ENCODE measurements around the gene TMEM217. TPM values are rescaled to one million over a fixed set of nuclear protein-coding genes. Genes with fewer than 3 reads are reported as not detected.

TMEM217 gene
- total RNA-seq, 2 donors from 2014 or later, result 0.41 to 6.2 TPM

GRCh38 chr6:37293426-37293825 lies 35.5 kb upstream of the TMEM217 start:
- H3K27me3 ChIP-seq (replicated peaks; ENCODE audit: insufficient read depth), result no peaks in the 10 kb centered on the region
- DNase-seq (ENCODE audit: low spot score), result no peak
- no peaks in the 10 kb centered on the region for H3K9me3 ChIP-seq
- no peak overlapping the region for H3K27ac ChIP-seq
- H3K4me1 ChIP-seq (ENCODE audit: control insufficient read depth in 1 of 2, low read depth in 2 of 2), result no peaks in the 10 kb centered on the region
- no peak for ATAC-seq (ENCODE audit: insufficient number of reproducible peaks, low FRiP score, low read depth)
- no peak overlapping the region for H3K4me3 ChIP-seq
- no peak for TF ChIP-seq CTCF (IDR thresholded peaks at IDR 0.05)
- peaks cover 24% of the 10 kb centered on the region for H3K36me3 ChIP-seq

GRCh38 chr6:37289931-37290330 lies 32.0 kb upstream of the TMEM217 start:
- peaks cover 0 to 5% of the 10 kb centered on the region in 2 donors for H3K4me1 ChIP-seq (ENCODE audit: control insufficient read depth in 1 of 2, low read depth in 2 of 2)
- H3K36me3 ChIP-seq, result peaks cover 38% of the 10 kb centered on the region
- no peak overlapping the region for H3K4me3 ChIP-seq
- ATAC-seq (ENCODE audit: insufficient number of reproducible peaks, low FRiP score, low read depth), result no peak
- H3K9me3 ChIP-seq, result no peaks in the 10 kb centered on the region
- H3K27me3 ChIP-seq (replicated peaks; ENCODE audit: insufficient read depth), result no peaks in the 10 kb centered on the region
- no peak for TF ChIP-seq CTCF (IDR thresholded peaks at IDR 0.05)
- no peak overlapping the region for H3K27ac ChIP-seq
- DNase-seq (ENCODE audit: low spot score), result no peak

GRCh38 chr6:37288247-37288646 lies 30.3 kb upstream of the TMEM217 start:
- ATAC-seq (ENCODE audit: insufficient number of reproducible peaks, low FRiP score, low read depth) (no peak), DNase-seq (ENCODE audit: low spot score) (no peak)
- Histone ChIP-seq H3K27ac (no peak overlapping the region), H3K4me3 (no peak overlapping the region), H3K4me1 (ENCODE audit: control insufficient read depth in 1 of 2, low read depth in 2 of 2) (peaks cover 6 to 19% of the 10 kb centered on the region in 2 donors), H3K27me3 (replicated peaks; ENCODE audit: insufficient read depth) (no peaks in the 10 kb centered on the region), H3K36me3 (peaks cover 32% of the 10 kb centered on the region), H3K9me3 (no peaks in the 10 kb centered on the region)
- TF ChIP-seq CTCF (IDR thresholded peaks at IDR 0.05), result no peak

GRCh38 chr6:37287519-37288157 lies 29.7 kb upstream of the TMEM217 start:
- Histone ChIP-seq H3K36me3 (peaks cover 32% of the 10 kb centered on the region), H3K27me3 (replicated peaks; ENCODE audit: insufficient read depth) (no peaks in the 10 kb centered on the region), H3K27ac (no peak overlapping the region), H3K4me3 (no peak overlapping the region), H3K9me3 (no peaks in the 10 kb centered on the region), H3K4me1 (ENCODE audit: control insufficient read depth in 1 of 2, low read depth in 2 of 2) (peaks cover 8 to 25% of the 10 kb centered on the region in 2 donors)
- DNase-seq (ENCODE audit: low spot score) (no peak), ATAC-seq (ENCODE audit: insufficient number of reproducible peaks, low FRiP score, low read depth) (no peak)
- TF ChIP-seq CTCF (IDR thresholded peaks at IDR 0.05), result no peak

GRCh38 chr6:37285861-37286311 lies 27.9 kb upstream of the TMEM217 start:
- Histone ChIP-seq H3K4me1 (ENCODE audit: control insufficient read depth in 1 of 2, low read depth in 2 of 2) (peaks cover 12 to 43% of the 10 kb centered on the region in 2 donors), H3K27ac (no peak overlapping the region), H3K27me3 (replicated peaks; ENCODE audit: insufficient read depth) (no peaks in the 10 kb centered on the region), H3K36me3 (peaks cover 19% of the 10 kb centered on the region), H3K4me3 (no peak overlapping the region), H3K9me3 (no peaks in the 10 kb centered on the region)
- no peak for DNase-seq (ENCODE audit: low spot score)
- no peak for TF ChIP-seq CTCF (IDR thresholded peaks at IDR 0.05)
- no peak for ATAC-seq (ENCODE audit: insufficient number of reproducible peaks, low FRiP score, low read depth)

All from thoracic aorta (tissue), 2 donors.